ENCODE measurements around the gene TBC1D32. TPM values are rescaled to one million over a fixed set of nuclear protein-coding genes. Genes with fewer than 3 reads are reported as not detected.
"Not testable (repeated sequence)": the region's sequence is repeated elsewhere in the genome, so short reads cannot be mapped to it uniquely, and the experiment has no call there.

Gene TBC1D32, protein sequence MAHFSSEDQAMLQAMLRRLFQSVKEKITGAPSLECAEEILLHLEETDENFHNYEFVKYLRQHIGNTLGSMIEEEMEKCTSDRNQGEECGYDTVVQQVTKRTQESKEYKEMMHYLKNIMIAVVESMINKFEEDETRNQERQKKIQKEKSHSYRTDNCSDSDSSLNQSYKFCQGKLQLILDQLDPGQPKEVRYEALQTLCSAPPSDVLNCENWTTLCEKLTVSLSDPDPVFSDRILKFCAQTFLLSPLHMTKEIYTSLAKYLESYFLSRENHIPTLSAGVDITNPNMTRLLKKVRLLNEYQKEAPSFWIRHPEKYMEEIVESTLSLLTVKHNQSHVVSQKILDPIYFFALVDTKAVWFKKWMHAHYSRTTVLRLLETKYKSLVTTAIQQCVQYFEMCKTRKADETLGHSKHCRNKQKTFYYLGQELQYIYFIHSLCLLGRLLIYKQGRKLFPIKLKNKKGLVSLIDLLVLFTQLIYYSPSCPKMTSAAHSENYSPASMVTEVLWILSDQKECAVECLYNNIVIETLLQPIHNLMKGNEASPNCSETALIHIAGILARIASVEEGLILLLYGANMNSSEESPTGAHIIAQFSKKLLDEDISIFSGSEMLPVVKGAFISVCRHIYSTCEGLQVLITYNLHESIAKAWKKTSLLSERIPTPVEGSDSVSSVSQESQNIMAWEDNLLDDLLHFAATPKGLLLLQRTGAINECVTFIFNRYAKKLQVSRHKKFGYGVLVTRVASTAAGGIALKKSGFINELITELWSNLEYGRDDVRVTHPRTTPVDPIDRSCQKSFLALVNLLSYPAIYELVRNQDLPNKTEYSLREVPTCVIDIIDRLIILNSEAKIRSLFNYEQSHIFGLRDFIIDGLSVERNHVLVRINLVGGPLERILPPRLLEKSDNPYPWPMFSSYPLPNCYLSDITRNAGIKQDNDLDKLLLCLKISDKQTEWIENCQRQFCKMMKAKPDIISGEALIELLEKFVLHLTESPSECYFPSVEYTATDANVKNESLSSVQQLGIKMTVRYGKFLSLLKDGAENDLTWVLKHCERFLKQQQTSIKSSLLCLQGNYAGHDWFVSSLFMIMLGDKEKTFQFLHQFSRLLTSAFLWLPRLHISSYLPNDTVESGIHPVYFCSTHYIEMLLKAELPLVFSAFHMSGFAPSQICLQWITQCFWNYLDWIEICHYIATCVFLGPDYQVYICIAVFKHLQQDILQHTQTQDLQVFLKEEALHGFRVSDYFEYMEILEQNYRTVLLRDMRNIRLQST
- polyA plus RNA-seq (2012; ENCODE audit: missing spikeins): 6.7 TPM

DNA sequence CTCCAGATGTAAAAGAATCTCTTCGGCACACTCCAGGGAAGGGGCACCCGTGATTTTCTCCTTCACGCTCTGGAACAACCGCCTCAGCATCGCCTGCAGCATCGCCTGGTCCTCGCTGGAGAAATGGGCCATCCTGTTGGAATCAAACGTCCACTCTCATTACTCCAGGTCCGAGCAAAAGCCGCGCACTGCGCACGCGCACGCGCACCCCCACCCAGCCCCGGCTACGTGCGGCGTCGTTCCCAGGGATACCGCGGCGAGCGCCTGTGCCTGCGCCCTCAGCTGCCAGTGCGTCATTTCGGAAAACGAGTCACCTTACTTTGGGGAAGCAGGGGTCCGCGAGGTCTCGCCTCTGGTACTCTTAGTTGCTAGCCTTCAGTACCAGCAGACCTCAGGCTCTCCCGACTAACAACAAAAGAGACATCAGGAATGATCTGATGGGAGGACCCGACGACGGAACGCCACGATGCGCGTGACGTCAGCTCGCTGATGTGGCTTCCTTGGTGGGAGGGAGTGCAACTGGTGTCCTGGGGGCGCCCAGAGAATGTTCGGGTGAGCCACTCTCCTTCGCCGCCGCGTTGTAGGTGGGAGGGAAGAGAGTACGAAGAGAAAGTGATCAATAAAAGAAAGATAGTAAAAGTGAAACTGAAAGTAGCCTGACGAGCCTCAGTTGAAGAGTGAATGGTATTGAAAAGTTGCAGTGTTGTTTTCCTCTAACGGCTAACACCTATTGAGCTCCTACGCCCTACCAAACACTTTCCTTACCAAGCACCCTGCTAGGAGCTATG lies at the start of gene TBC1D32:
Gene TBC1D32, minus strand, starts transcription at position 182 of the 788 bp plus-strand sequence. Its CDS starts 50 bp downstream, at position 132.
- DNase-seq (ENCODE audit: insufficient read length): peak; percentile 72
- TF ChIP-seq TAF1 (IDR thresholded peaks at IDR 0.05; ENCODE audit: borderline replicate concordance, low read depth, low read length) (no peak), POLR2A (IDR thresholded peaks at IDR 0.05; ENCODE audit: low read depth, low read length) (peak; percentile 64; the same call in 1 of the 2 replicates), POLR2AphosphoS5 (IDR thresholded peaks at IDR 0.05; ENCODE audit: low read depth, low read length) (peak; percentile 64; the same call in 1 of the 2 replicates)
- FAIRE-seq: peak; percentile 97

- FAIRE-seq (no peak), DNase-seq (ENCODE audit: insufficient read length) (no peak)
- TF ChIP-seq TAF1 (IDR thresholded peaks at IDR 0.05; ENCODE audit: borderline replicate concordance, low read depth, low read length) (no peak), POLR2A (IDR thresholded peaks at IDR 0.05; ENCODE audit: low read depth, low read length) (no peak), POLR2AphosphoS5 (IDR thresholded peaks at IDR 0.05; ENCODE audit: low read depth, low read length) (no peak)
These were observed 49.2 kb upstream of the TBC1D32 start for GRCh38 chr6:121383478-121383877.

DNA sequence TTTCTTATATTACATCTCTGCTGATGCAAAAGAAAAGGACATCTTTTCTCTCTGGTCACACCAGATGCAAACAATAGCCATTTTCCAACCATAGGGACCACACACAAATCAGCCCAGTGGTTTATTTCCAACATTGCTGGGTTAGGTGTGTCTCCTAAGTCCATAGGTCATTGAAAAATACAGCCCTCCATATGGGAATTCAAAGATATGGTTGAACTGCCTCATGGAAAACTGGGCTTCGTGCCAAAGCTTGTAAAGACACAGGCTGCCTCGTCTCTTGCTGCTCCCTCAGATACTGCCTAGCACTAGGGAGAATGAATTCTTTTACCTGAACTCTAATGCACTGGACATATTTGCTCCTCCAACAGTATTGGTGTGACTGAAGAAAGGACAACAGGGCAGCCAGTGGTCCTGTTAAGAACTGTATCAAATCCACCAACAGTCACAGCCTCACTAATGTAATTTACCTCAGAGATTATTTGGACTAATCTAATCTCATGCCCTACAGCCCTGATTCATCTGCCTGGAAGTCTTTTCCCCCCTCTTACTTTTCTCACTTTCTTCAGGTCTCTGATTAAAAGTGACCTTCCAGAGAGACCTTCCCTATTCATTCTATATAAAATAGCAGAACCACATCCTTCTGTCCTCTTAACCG lies 48.3 kb upstream of the TBC1D32 start:
- DNase-seq (ENCODE audit: insufficient read length) (no peak), FAIRE-seq (no peak)
- TF ChIP-seq POLR2A (IDR thresholded peaks at IDR 0.05; ENCODE audit: low read depth, low read length) (no peak), TAF1 (IDR thresholded peaks at IDR 0.05; ENCODE audit: borderline replicate concordance, low read depth, low read length) (no peak), POLR2AphosphoS5 (IDR thresholded peaks at IDR 0.05; ENCODE audit: low read depth, low read length) (no peak)

GRCh38 chr6:121376411-121376810 lies 42.1 kb upstream of the TBC1D32 start:
- FAIRE-seq: no peak
- TF ChIP-seq TAF1 (IDR thresholded peaks at IDR 0.05; ENCODE audit: borderline replicate concordance, low read depth, low read length) (no peak), POLR2AphosphoS5 (IDR thresholded peaks at IDR 0.05; ENCODE audit: low read depth, low read length) (no peak), POLR2A (IDR thresholded peaks at IDR 0.05; ENCODE audit: low read depth, low read length) (no peak)
- no peak for DNase-seq (ENCODE audit: insufficient read length)

DNA sequence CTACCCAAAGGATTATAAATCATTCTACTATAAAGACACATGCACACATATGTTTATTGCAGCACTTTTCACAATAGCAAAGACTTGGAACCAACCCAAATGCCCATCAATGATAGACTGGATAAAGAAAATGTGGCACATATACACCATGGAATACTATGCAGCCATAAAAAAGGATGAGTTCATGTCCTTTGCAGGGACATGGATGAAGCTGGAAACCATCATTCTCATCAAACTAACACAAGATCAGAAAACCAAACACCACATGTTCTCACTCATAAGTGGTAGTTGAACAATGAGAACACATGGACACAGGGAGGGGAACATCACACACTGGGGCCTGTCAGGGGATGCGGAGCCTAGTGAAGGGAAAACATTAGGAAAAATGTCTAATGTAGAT lies 39.9 kb upstream of the TBC1D32 start:
- DNase-seq (ENCODE audit: insufficient read length); FAIRE-seq: not testable (repeated sequence)

DNA sequence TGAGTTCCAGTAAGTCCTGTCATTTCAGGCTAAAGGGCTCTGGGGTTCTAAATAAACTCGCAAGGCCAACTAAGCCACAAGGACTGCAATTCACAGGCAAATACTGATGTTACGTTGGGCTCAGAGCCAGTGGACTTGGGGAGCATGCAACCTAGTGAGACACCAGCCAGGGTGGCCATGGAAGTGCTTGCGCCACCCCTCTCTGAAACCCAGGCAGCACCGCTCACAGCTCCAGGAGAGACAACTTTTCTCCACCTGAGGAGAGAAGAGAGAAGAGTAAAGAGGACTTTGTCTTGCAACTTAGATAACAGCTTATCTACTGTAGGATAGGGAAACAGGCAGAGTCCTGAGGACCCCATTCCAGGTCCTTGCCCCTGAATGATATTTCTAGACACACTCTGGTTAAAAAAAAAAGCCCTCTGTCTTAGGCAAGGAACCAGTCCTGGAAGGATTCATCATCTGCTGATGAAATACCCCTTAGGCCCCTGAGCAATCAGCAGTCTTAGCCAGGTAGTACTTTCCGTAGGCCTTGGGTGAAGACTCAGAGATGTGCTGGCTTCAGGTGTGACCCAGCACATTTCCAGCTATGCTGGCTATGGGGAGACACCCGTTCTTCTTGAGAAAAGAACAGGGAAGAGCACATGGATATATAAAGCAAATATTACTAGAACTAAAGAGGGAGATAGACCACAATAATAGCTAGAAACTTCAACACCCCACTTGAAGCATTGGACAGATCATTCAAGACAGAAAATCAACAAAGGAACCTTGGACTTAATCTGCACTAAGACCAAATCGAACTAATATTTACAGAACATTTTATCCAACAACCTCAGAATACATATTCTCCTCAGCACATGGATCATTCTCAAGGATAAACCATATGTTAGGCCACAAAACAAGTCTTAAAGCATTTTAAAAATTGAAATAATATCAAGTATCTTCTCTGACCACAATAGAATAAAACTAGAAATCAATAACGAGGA lies 31.5 kb upstream of the TBC1D32 start:
- TF ChIP-seq TAF1 (IDR thresholded peaks at IDR 0.05; ENCODE audit: borderline replicate concordance, low read depth, low read length): no peak
- DNase-seq (ENCODE audit: insufficient read length) (no peak), FAIRE-seq (no peak)

DNA sequence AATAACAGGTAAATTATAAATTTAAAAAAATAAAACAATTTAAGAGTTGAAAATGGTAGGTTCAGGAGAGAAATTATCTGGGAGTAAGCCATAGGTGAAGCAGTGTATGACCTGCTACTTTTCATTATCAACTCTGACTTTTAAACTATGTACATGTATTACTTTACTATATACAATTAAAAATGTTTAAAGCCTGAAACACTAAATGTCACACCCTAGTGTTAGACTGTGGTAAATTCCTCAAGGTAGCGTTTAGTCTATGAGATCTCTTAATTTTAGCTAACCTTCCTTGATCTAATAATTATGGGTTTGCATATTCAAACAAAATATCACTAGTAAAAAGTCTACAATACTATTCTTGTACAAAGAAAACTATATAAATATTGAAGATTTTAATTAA lies 22.3 kb upstream of the TBC1D32 start:
- DNase-seq (ENCODE audit: insufficient read length) (no peak), FAIRE-seq (no peak)
- TF ChIP-seq POLR2A (IDR thresholded peaks at IDR 0.05; ENCODE audit: low read depth, low read length): no peak
- no peak for TF ChIP-seq POLR2AphosphoS5 (IDR thresholded peaks at IDR 0.05; ENCODE audit: low read depth, low read length)
- TF ChIP-seq TAF1 (IDR thresholded peaks at IDR 0.05; ENCODE audit: borderline replicate concordance, low read depth, low read length): no peak

GRCh38 chr6:121354764-121355163 lies 20.5 kb upstream of the TBC1D32 start:
- no peak for FAIRE-seq
- no peak for TF ChIP-seq POLR2A (IDR thresholded peaks at IDR 0.05; ENCODE audit: low read depth, low read length)
- TF ChIP-seq POLR2AphosphoS5 (IDR thresholded peaks at IDR 0.05; ENCODE audit: low read depth, low read length): no peak
- no peak for TF ChIP-seq TAF1 (IDR thresholded peaks at IDR 0.05; ENCODE audit: borderline replicate concordance, low read depth, low read length)
- no peak for DNase-seq (ENCODE audit: insufficient read length)

DNA sequence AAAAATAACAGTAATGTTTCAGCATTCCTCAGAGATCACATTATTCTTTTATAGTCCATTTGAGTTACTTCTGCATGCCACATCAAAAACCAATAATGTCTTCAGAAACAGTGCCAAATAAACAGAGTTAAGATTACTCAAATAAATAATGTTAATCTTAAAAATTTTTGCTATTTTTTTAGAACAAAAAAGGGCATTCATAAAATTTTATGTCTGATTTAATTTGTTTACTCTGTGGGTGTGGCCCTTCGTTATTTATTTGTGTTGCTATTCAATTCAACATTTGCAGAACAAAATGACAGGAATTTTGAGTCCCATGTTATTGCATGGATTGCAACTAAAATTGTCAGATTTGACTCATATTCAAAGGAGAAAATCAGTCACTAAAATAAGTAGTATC lies 18.7 kb upstream of the TBC1D32 start:
- FAIRE-seq: no peak
- TF ChIP-seq POLR2A (IDR thresholded peaks at IDR 0.05; ENCODE audit: low read depth, low read length) (no peak), TAF1 (IDR thresholded peaks at IDR 0.05; ENCODE audit: borderline replicate concordance, low read depth, low read length) (no peak), POLR2AphosphoS5 (IDR thresholded peaks at IDR 0.05; ENCODE audit: low read depth, low read length) (no peak)
- DNase-seq (ENCODE audit: insufficient read length): no peak
